Measurements from ENCODE around the gene AP1AR. TPM values are rescaled to one million over a fixed set of nuclear protein-coding genes. Genes with fewer than 3 reads are reported as not detected.

Gene AP1AR
- total RNA-seq, 1 donor from 2014 or later: 26.1 TPM

DNA sequence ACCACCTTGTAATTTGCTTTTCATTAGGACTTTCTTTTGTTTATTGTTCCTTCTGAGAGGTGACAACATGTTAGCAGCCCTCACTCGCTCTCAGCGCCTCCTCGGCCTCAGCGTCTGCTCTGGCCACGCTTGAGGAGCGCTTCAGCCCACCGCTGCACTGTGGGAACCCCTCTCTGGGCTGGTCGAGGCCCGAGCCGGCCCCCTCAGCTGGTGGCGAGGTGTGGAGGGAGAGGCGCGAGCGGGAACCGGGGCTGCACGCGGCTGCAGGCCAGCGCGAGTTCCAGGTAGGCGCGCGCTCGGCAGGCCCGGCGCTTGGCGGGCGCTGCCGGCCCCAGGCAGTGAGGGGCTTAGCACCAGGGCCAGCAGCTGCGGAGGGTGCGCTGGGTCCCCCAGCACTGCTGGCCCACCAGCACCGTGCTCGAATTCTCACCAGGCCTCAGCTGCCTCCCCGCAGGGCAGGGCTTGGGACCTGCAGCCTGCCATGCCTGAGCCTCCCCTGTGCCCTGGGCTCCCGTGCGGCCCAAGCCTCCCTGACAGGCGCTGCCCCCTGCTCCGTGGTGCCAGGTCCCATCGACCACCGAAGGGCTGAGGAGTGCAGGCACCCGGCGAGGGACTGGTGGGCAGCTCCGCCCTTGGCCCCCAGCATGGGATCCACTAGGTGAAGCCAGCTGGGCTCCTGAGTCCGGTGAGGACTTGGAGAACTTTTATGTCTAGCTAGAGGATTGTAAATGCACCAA, 9.2 kb upstream of the AP1AR start:
- no peak for DNase-seq (ENCODE audit: low spot score)

DNA sequence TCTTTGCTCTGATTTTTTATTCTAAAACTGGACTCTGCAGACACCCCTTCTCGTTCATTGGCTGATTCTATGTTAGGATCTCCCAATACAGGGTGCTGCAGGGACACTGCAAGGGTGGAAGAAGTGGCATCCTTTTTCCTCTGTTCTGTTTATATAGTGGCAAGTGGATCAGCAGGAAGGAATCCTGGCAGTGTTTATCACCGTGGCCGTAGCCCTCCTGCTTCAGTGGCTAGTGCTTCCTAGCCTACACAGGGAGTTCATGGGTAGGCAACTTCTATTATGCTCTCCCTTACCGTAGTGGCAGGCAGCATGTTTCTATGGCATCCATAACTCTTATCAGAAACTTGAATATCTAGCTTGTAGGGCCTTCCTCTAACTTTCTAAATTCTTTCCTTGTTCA, 6.4 kb upstream of the AP1AR start:
- DNase-seq (ENCODE audit: low spot score): no peak

DNA sequence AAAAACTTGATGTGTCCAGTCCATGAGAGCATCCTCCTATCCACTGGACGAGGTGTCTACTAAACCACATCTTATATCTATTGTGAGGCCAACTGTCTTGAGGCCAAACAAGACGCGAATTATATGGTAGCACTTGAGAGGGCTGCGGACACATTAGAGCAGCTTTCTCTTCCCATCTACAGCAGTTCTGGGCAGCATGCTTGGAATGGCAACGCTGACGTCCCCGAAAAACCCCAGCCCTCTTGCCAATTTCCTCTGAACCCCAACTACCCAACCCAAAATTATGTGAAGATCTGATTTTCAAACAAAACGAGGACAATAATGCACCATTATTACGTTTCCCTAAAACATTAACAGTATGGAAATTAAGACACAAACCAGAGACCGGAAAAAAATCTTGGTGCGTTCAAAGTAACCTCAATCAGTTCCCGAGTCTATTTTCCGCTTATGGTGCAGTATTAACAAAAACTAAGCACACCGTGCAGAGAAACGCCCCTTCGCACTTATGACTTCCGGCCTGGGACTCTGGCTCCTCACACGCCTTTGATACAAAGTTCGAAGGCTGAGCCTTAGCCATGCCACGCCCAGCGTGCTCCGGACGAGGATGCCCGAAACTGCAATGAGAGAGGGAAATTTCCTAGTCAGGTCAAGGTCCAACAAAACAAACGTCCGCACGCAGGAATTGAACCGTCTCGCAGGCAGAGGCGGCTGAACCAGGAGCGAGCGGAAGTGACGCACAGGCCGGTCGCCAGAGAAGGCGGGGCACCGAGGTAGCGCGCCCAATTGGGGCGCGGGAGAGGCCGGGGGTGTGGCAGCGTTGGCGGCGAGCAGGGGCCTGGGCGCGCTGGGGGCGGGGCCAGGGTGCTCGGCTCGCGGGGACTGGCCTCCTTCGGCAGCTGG, 458 bp upstream of the AP1AR start:
- DNase-seq (ENCODE audit: low spot score): peak; percentile 98

DNA sequence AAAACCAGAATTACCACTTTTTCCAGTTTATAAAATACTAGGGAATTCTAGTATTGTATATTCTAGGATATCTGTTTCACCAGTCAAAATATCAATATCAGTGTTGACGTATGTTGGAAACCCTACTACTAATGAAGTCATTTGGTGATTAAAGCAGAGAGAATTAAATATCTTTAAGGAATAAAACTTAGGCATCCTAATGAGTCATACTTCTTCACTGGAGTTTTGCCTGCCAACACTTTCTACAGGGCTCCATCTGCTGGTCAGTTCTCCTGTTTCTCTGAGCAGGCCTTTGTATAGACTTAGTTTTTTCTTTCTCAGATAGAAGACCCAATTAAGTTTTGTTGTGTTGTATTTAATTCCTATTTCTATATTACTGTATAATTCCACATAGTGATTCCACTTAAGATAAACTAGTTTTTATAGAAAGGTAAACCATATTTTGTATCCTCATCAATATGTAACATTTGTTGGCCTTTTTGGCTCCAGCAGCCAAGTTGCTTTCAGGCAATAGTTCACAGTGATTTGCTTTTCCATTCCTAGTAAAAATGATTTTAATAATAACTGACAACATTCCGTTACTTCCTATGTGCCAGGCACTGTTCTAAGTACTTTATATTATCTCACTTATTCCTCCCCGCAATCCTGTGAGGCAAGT, 3.5 kb downstream of the AP1AR start:
- DNase-seq (ENCODE audit: low spot score): peak; percentile 80

DNA sequence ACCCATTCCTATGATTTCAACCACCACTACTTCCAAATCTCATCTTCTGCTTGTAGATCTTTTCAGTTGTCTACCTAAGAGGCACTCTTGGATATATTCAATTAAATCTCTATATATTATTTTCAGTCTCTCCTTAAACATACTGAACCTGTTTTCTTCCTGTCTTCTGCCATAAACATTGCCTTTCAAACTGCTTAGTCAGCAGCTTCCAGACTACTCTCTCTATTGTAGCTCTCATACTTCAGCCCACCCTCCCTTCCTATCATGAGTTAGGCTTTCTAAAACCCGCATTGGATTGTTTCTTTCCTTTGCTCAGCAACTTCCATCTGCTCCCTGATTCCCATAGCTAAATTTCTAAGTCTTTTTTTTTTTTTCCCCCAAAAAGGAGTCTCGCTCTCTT, 4.5 kb downstream of the AP1AR start:
- DNase-seq (ENCODE audit: low spot score): no peak

DNA sequence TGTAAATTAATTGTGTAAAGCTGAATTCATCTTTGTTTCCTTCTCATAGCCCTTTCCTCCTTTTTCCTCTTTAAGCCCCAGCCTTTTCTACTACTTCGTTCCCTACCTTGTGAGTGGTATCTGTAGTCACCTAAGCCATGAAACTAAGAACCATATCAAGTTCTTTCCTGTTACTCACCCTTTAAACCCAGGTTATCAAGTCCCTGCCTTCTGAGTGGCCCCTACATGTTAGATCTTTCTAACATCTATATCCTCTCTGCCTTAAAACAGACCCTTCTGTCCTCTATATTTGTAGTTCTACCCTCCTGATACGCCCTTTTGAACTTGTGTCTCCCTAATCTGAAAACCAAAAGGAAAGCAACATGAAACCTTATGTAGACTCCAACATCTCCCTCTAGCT, 7.2 kb downstream of the AP1AR start:
- DNase-seq (ENCODE audit: low spot score): no peak

DNA sequence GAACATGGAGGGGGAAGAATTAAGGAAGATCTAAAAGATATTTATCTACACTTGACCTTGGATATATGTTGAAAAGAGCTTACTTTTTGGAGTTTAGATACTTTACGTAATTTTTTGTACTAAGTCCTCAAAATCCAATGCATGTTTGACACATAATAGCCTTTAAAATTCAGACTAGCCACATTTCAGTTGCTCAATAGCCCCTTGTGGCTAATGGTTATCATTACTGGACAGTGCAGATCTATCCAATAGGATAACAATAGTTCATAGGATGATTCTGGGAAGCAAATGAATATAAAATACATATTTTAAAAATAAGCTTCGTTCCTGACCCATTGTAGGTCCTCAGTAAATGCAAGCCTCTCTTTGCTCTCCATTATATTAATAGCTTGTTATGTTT, 13.8 kb downstream of the AP1AR start:
- DNase-seq (ENCODE audit: low spot score): no peak

DNA sequence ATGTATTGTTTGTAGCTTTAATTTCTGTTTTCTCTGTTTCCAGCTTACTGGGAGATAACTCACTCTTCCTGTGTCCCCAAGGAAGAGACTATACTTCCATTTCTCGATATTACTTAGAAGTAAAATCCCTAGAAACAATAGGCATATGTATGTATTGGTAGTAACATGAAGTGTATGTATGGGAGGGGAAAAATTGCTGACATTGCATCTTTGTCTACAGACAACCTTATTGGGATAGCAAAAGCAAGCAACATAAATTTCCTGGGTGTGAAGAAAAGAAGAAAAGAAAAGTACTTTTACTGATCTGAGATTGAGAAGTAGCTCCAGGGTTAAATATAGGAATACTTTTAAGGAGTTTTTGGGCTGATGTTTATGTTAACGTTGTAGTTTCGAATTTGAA, 15.4 kb downstream of the AP1AR start:
- no peak for DNase-seq (ENCODE audit: low spot score)

DNA sequence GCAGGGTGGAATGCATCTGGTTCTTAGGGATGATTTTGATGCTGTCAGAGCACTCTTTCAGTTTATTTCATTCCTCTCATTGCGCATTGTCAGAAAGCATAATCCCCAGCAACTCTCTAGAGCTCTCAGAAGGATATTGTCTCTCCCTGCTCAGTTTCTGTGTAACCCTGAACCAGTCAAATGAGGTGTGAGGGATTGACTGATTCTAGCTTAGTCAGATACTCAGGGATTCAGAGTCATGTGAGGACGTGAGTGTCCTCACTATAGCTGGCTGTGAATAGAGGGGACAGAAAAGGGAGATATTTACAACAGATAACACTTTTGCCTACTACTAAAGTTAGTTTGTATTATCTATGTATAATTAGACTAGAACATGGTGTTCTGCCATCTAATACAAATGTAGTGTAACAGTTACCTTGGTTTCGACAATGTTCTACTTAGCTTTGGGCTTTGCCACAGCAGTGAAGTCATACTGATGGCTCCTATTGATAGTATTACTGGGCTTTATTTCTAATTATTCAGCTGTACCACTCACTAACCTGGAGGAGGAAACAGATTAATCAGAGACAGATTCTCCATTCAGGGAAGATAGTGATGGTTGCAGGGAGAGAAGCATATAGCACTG, 19.5 kb downstream of the AP1AR start:
- DNase-seq (ENCODE audit: low spot score): no peak

DNA sequence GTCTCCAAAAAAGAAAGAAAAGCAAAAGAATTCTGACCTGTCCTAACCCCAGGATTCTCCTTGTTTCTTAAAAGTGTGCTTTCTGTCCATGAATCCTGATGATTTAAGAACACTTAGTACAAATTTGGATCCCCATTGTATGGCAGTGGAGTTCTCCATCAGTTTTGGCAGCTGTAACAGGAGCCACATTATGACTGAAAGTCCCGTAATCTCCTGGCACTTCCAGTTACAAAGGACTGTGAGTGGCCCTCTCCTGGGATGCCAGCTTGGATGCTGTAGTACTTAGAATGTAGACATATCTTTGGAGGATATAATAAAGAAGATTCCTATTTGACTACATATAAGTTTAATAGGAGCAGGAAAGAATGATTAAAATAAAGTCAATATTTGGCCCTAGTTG, 20.6 kb downstream of the AP1AR start:
- DNase-seq (ENCODE audit: low spot score): no peak

DNA sequence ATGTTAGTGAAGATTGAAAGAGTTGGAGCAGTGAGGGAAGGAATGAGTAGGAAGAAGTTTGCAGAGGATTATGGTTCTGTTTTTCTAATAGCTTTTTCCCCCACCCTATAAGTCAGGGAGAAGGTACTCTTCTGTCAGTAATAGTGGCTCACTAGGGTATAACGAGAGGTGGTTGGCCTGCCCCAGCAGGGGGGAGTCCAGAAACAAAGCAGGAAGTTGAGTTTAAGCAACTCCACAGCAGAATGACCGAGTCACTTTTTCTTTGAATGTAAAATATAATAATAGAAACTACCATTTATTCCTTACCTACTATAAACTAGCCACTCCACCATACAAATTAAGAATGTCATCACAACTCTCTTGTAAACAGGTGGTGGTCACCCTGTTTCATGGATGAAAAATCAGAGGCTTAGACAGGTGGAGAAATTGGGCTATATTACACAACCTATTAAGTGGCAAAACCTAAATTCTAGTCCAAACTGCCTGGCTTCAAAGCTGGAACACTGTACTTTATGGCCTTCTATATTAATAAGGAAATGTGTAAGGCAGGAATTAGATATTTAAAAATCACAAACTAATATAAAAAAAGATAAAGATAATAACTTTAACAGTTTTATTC, 21.9 kb downstream of the AP1AR start:
- DNase-seq (ENCODE audit: low spot score): no peak

DNA sequence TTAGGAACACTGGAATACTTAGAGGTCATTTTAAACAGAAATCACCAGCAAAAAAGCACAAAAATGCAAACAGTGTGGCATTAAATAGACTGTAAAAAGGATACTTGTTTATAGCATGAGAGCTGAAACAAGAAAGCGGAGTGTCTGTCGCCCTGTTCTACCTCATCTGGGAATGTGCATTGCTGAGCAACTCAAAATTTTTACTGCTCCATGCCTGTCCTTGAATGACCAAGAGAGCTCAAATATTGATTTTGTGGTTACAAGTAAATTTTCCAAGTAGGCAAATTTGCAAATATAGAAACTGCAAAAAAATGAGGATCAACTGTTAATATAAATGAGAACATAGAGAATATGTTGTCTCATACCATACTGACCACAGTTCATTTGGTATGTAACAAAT, 25.5 kb downstream of the AP1AR start:
- no peak for DNase-seq (ENCODE audit: low spot score)

DNA sequence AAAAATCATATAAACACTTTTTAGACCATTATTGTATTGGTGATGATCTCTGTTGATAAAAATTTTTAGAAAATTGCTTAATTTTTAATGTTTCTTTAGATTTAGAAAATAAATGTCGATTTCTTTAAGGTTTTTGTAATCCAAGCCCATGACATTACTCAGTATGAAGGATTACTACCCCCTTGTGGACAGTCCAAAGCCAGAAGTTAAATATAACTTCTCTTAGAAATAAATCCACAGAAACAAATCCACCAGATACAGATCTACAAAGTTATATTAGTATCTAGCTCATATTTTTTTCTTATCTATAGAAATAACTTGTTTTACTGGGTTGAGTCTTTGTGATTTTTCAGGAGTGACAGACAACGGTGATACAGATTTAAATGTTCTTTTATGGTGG, 35.2 kb downstream of the AP1AR start:
- no peak for DNase-seq (ENCODE audit: low spot score)

DNA sequence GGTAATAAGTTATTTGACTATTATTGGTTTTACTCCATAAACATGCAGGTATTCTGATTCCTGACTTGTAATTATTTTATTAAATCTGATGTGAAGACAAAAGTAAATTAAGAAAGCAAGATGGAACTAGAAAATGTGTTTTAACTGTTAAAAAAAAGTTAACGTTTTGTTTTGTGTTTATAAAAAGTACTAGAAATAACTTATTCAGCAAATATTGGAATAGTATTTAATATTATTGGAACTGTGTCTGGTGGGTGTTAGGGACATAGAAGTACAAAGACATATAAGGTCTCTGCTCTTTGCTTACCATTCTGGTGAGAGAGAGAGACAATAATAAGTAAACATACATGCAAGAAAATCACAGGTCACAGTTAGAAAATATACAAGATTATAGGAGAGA, 38.5 kb downstream of the AP1AR start:
- no peak for DNase-seq (ENCODE audit: low spot score)

DNA sequence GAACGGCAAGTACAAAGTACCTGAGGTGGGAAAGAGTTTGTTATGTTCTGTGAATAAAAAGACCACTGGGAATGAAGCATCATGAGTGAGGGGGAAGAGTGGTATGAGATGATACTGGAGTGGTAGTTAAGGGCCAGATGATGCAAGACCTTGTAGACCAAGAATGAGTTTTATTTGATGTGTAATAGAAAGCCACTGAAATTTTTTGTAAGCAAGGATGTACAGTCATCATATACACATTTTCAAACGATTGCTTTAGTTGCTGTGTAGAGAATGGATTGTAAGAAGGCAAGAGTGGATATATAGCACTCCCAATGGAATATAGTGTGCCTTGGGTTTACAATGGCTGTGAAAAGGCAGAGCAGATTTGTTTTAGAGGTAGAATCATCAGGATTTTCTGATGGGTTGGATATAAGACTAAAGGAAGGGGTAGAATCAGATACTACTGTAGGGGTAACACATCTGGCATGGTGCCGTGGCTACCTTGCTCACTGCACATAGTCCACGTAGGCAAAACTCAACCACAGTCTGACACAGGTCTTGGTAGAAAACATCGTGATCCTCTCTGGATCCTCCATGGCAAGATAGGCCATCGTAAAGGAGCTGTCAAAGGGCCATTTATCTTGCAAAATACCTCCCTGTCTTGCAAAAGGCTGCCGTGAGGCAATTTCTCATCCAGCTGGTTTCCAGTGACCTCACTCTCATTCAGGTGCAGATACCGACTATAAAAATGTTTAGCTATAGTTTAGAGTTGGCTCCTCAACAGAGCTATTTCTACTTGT, 39.2 kb downstream of the AP1AR start:
- no peak for DNase-seq (ENCODE audit: low spot score)

DNA sequence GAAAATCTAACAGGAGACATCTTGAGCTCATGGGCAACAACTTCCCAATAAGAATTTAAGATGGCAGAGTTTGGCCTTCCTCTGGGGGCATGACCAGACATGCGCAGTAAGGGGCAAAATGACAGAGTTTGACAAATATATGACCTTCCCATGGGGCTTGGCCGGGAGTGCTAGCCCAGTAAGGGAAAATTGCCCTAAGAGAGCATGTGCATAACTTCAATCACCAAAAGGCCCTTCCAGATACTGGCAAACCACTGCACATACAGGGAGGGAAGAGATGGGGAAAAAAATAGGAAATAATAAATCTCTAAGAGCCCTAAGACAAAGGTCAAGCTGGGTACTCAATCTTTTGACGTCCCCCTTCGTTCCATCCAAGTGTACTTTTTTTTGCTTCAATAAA, 40.7 kb downstream of the AP1AR start:
- DNase-seq (ENCODE audit: low spot score): no peak

DNA sequence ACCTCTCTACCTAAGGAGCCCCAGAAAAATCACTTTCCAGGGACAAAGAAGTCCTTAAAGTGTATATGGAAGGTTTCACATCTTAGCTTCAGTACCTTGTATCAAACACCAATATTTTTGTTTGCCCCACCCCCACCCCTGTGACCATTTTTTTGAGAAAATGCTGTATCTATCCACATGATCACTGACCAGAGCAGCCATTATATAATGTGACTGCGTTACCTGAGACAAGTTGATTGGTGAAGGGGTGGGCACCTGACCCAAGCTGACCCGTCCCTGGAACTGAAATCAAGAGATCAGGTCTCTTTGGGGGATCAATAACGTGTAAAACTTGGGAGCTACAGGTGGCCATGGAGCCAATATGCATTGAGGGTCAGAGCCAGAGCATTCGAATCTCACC, 43.4 kb downstream of the AP1AR start:
- no peak for DNase-seq (ENCODE audit: low spot score)

DNA sequence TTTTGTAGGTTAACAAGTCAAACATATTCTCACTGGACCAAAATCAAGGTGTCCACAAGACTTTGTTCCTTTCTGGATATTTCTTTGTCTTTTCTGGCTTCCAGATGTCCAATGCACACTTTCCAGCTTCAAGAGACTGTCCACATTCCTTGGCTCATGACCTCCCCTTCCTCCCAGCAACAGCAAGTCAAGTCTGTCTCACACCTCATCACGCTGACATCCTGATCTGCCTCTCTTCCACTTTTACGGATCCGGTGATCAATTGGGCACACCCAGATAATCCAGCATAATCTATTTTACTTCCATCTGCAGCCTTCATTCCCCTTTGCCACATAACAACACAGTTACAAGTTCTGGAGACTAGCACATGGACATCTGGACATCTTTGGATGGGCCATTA, 44.5 kb downstream of the AP1AR start:
- DNase-seq (ENCODE audit: low spot score): no peak

DNA sequence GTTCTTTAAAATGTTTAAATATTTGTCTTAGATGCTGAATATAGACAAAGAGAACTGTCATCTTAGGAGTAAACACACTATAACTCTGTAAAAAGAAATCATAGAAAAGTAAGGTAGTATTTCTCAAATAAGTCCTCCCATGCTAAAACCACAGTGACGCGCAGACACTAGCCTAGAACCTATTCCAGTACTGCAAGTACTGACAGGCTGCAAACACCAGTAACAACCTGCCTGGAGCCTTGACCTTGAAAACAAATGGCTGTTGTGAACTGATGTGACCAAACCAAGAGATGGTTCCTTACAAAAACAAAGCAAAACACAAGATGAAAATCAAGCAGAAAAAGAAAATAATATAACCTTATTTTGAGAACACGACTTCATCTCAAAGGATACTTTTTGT, 45.6 kb downstream of the AP1AR start:
- DNase-seq (ENCODE audit: low spot score): no peak

DNA sequence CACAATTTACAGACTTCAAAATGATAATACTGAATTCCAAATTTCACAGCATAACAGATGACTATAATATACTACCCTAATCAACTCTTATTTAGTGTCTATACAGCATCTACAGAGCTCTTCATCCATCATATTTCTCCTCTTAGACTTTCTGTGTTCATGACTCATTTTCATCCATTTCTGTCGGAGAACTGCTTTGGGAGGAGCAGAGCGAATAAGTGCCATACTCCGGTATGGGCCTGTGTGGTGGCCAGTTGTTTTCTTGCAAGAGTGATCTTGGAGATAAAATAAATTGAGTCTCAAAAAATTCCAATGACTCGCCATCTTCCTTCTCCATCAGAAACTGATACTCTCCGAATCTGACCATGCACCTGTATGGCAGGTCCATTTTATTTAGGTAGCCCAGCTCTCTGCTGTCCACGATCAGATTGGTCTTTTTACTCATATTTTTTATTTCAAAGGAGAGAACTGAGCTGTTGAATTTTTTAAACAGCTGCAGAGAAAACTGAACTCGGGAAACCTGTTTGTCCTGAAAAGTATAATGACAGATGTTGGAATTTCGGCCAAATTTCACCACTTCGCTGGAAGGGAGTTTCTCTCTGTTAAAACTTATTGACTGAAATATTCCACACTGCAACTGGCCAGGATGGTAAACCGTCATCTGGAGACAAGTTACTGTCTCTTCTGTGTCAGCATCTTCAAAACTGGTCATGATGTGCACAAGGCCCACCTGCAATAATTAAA, 46.3 kb downstream of the AP1AR start:
- DNase-seq (ENCODE audit: low spot score): no peak
